A549 (cell line): Measurements from ENCODE around the gene BRD1.

ENCODE experiments used
- CEBPB ChIP-seq, 2 experiments: fragments of >200 bp in 1 of 2; sonication (Bioruptor Twin) in 1 of 2; formaldehyde crosslinking in 1 of 2; IDR thresholded peaks; 2 replicates each; pipeline ENCODE4 v1.6.1; 2012 to 2016
- CTCF ChIP-seq: fragments of >200 bp; sonication (Bioruptor Twin); formaldehyde crosslinking; IDR thresholded peaks from 3 replicates; pipeline ENCODE4 v1.5.1; 2016
- ELK1 ChIP-seq: fragments of 150-350 bp; IDR thresholded peaks from 2 replicates; pipeline ENCODE4 v1.6.1; 2014; ENCODE audit warnings: low read depth, mild to moderate bottlenecking, low read length
- HDAC2 ChIP-seq: fragments of 200-600 bp; sonication (generic); IDR thresholded peaks from 2 replicates; pipeline ENCODE4 v1.6.1; 2016
- JUNB ChIP-seq: fragments of >200 bp; sonication (Bioruptor Twin); formaldehyde crosslinking; IDR thresholded peaks from 2 replicates; pipeline ENCODE4 v1.6.1; 2016
- KDM1A ChIP-seq: fragments of 200-600 bp; sonication (generic); IDR thresholded peaks from 2 replicates; pipeline ENCODE4 v1.6.1; 2016; ENCODE audit warnings: low read depth, mild to moderate bottlenecking
- KDM5A ChIP-seq: fragments of 200-600 bp; sonication (generic); IDR thresholded peaks from 2 replicates; pipeline ENCODE4 v1.6.1; 2016; ENCODE audit warnings: antibody characterized with exemption, mild to moderate bottlenecking
- MAX ChIP-seq: IDR thresholded peaks from 2 replicates; pipeline ENCODE4 v1.6.1; 2012
- PHF8 ChIP-seq: fragments of 200-600 bp; sonication (generic); IDR thresholded peaks from 2 replicates; pipeline ENCODE4 v1.6.1; 2016; ENCODE audit warnings: low read depth, mild to moderate bottlenecking, antibody characterized with exemption, moderate library complexity, borderline replicate concordance
- POLR2A ChIP-seq: IDR thresholded peaks from 2 replicates; pipeline ENCODE4 v1.6.1; 2012; ENCODE audit warnings: mild to moderate bottlenecking, low read length
- RARB ChIP-seq: fragments of 250-450 bp; sonication (Bioruptor Pico); IDR thresholded peaks from 2 replicates; pipeline ENCODE4 v1.8.0; 2021; ENCODE audit warnings: mild to moderate bottlenecking, moderate library complexity
- RFX5 ChIP-seq: fragments of 450-650 bp; IDR thresholded peaks from 2 replicates; pipeline ENCODE4 v1.7.1; 2014; ENCODE audit warnings: antibody characterized with exemption, mild to moderate bottlenecking, moderate library complexity
- SMC3 ChIP-seq: fragments of >200 bp; sonication (Bioruptor Twin); formaldehyde crosslinking; IDR thresholded peaks from 3 replicates; pipeline ENCODE4 v1.6.1; 2018; ENCODE audit warnings: inconsistent platforms

- TF ChIP-seq POLR2A = no peak
- TF ChIP-seq PHF8 = no peak
- no peak for TF ChIP-seq CTCF
- TF ChIP-seq RFX5 = no peak
- TF ChIP-seq MAX = no peak
- no peak for TF ChIP-seq SMC3
- TF ChIP-seq KDM5A = no peak
- no peak for TF ChIP-seq KDM1A
- no peak for TF ChIP-seq RARB
- TF ChIP-seq HDAC2 = no peak
- TF ChIP-seq JUNB = no peak
- no peak for TF ChIP-seq ELK1
- TF ChIP-seq CEBPB (IDR thresholded peaks at IDR 0.05) = no peak
Measured at GRCh38 chr22:49824936-49825335, 2.7 kb downstream of the BRD1 start.
